GM21825 (cell line): ENCODE measurements around the gene SMAD6.

Experiments used
- ATAC-seq: cut with Tn5 transposase; IDR thresholded peaks from one replicate; pipeline ENCODE4 v1.9.1; 2021; ENCODE audit warnings: mild to moderate bottlenecking, moderate library complexity; ENCODE audit not compliant: unreplicated experiment

Gene SMAD6

GRCh38 chr15:66786708-66787488 is 84.9 kb downstream of the SMAD6 start:
- ATAC-seq, result no peak

- no peak for ATAC-seq
These were observed 85.4 kb downstream of the SMAD6 start for GRCh38 chr15:66787489-66787871.

GRCh38 chr15:66788024-66788423 is 86.0 kb downstream of the SMAD6 start:
- no peak for ATAC-seq

GRCh38 chr15:66789029-66790025 is 87.3 kb downstream of the SMAD6 start:
- no peak for ATAC-seq

GRCh38 chr15:66795851-66796250 is 93.8 kb downstream of the SMAD6 start:
- no peak for ATAC-seq

GRCh38 chr15:66796343-66796742 is 94.3 kb downstream of the SMAD6 start:
- ATAC-seq, result no peak

GRCh38 chr15:66797921-66798320 is 95.9 kb downstream of the SMAD6 start:
- ATAC-seq, result no peak

GRCh38 chr15:66798426-66799061 is 96.5 kb downstream of the SMAD6 start:
- no peak for ATAC-seq

GRCh38 chr15:66799242-66799641 is 97.2 kb downstream of the SMAD6 start:
- no peak for ATAC-seq

GRCh38 chr15:66800584-66801235 is 98.7 kb downstream of the SMAD6 start:
- ATAC-seq, result no peak

GRCh38 chr15:66801266-66801665 is 99.2 kb downstream of the SMAD6 start:
- no peak for ATAC-seq

- no peak for ATAC-seq
These were observed 100.3 kb downstream of the SMAD6 start for GRCh38 chr15:66802025-66803001.

- no peak for ATAC-seq
These were observed 101.2 kb downstream of the SMAD6 start for GRCh38 chr15:66803182-66803729.

- no peak for ATAC-seq
These were observed 101.7 kb downstream of the SMAD6 start for GRCh38 chr15:66803749-66804148.

- no peak for ATAC-seq
These were observed 103.3 kb downstream of the SMAD6 start for GRCh38 chr15:66805202-66805885.

- ATAC-seq, result no peak
These were observed 106.3 kb downstream of the SMAD6 start for GRCh38 chr15:66808181-66808824.

GRCh38 chr15:66809664-66810063 is 107.6 kb downstream of the SMAD6 start:
- no peak for ATAC-seq

- no peak for ATAC-seq
These were observed 113.3 kb downstream of the SMAD6 start for GRCh38 chr15:66815318-66815717.
